ENCODE results near the gene METTL9.
"Not testable (repeated sequence)": the region's sequence is repeated elsewhere in the genome, so short reads cannot be mapped to it uniquely, and the experiment has no call there.

METTL9 gene

DNA sequence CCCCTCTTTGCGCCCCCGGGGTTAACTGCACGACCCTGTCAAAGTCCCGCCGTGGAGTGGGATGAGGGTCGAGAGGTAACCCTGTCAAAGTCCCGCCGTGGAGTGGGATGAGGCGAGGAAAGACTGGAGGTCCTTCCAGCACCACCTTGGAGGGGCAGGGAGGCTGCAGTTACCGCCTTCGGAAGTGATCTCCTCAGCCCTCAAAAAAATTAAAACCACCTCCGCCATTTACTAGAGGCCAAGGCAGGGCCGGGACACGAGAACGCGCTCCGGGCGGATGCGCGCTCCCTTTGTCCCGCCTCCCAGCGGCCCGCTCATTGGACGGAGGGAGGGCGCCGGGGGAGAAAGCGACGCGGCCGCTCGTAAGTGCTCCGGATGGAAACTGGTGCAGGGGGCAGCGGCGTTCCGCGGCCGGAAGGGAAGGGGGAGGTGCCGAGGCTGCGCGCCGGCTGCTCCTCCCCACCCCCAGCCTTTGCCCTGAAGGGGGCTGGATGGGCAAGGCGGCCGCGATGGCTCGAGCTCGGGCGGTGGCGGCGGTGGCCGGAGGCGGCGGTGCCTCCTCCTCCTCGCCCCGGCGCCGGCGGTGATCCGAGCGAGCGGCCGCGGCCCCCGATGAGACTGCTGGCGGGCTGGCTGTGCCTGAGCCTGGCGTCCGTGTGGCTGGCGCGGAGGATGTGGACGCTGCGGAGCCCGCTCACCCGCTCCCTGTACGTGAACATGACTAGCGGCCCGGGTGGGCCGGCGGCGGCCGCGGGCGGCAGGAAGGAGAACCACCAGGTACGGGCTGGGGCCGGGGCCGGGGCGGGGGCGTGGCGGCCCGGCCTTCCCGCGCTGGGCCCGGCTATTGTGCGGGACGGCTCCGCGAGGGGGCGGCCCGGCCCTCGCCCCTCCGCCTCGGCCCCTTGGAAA, at the start of gene METTL9:
Gene METTL9, plus strand, starts transcription at position 456 of the 909 bp plus-strand sequence. Its CDS starts 157 bp downstream, at position 613.
- TF ChIP-seq, protein P1, sequence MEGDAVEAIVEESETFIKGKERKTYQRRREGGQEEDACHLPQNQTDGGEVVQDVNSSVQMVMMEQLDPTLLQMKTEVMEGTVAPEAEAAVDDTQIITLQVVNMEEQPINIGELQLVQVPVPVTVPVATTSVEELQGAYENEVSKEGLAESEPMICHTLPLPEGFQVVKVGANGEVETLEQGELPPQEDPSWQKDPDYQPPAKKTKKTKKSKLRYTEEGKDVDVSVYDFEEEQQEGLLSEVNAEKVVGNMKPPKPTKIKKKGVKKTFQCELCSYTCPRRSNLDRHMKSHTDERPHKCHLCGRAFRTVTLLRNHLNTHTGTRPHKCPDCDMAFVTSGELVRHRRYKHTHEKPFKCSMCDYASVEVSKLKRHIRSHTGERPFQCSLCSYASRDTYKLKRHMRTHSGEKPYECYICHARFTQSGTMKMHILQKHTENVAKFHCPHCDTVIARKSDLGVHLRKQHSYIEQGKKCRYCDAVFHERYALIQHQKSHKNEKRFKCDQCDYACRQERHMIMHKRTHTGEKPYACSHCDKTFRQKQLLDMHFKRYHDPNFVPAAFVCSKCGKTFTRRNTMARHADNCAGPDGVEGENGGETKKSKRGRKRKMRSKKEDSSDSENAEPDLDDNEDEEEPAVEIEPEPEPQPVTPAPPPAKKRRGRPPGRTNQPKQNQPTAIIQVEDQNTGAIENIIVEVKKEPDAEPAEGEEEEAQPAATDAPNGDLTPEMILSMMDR (IDR thresholded peaks at IDR 0.05; ENCODE audit: insufficient read depth, low read length, poor library complexity, severe bottlenecking) = no peak
- DNase-seq (ENCODE audit: extremely low read depth, insufficient read length) = peak; percentile 98
- peak within 1 kb of the TSS; percentile 85 for H3K4me3 ChIP-seq (replicated peaks; ENCODE audit: low read depth, low read length)
- H3K27me3 ChIP-seq (replicated peaks; ENCODE audit: control insufficient read depth, insufficient read depth, low read length) = no peaks in the 10 kb centered on the region
- H3K36me3 ChIP-seq (ENCODE audit: control insufficient read depth, insufficient read depth, low read length) = no peaks in the 10 kb centered on the region

DNA sequence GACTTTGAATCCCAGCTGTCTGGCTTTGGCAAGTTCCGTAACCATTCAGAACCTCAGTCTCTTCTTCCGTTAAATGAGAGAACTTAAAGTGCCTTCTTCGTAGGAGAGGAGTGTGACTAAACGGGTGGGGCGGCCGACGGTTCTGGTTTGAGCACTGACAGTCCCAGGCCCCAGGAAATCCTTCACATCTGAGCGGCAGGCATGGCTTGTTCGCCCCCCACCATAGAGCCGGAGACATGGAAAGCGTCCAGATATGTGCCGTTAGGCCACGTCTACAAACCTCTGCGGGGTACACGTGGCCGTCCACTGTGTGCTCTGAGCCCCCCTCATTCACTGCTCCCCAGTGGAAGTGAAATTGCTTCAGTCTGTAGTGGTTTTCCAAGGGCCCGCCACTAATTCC, 49.4 kb upstream of the METTL9 start:
- not testable (repeated sequence) for H3K36me3 ChIP-seq (ENCODE audit: control insufficient read depth, insufficient read depth, low read length); H3K27me3 ChIP-seq (replicated peaks; ENCODE audit: control insufficient read depth, insufficient read depth, low read length); H3K4me3 ChIP-seq (replicated peaks; ENCODE audit: low read depth, low read length); DNase-seq (ENCODE audit: extremely low read depth, insufficient read length)

DNA sequence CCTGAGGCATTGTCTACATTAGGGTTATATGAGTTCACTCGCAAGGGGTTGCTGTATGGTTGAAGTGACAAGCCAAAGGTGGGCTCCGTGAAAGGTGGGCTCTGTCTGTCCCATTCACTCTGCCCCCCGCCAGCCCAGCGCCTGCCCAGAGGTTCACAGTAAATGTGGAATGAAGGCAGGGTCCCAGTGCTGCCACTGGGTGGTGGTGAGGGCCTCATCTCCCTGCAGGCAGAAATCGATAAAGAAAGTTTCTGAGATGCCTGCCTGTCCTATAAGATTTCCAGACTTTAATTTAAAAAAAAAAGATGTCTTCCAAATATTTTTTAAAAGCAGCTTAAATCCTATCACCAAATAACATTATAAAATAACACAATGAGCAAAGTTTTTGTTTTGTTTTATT, 48.9 kb upstream of the METTL9 start:
- H3K36me3 ChIP-seq (ENCODE audit: control insufficient read depth, insufficient read depth, low read length); DNase-seq (ENCODE audit: extremely low read depth, insufficient read length); H3K4me3 ChIP-seq (replicated peaks; ENCODE audit: low read depth, low read length); H3K27me3 ChIP-seq (replicated peaks; ENCODE audit: control insufficient read depth, insufficient read depth, low read length): not testable (repeated sequence)

DNA sequence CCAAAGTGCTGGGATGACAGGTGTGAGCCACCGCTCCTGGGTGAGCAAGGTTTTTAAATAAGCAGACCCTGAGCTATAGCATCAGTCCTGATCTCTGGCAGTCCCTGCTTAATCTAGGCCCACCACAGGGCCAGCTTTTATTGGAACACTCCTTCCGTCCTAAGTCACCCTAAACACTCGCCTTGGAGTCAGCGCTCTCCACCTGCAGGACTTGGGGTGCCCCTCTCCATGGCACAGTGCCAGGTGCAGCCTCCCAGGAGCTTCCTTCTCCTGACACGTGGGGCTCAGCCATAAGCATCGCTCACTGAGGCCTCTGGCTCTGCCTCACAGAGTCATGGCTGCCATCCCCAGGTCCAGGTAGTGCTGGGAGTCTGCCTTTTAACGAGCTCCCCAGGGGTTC, 48.3 kb upstream of the METTL9 start:
- not testable (repeated sequence) for DNase-seq (ENCODE audit: extremely low read depth, insufficient read length); H3K4me3 ChIP-seq (replicated peaks; ENCODE audit: low read depth, low read length)

DNA sequence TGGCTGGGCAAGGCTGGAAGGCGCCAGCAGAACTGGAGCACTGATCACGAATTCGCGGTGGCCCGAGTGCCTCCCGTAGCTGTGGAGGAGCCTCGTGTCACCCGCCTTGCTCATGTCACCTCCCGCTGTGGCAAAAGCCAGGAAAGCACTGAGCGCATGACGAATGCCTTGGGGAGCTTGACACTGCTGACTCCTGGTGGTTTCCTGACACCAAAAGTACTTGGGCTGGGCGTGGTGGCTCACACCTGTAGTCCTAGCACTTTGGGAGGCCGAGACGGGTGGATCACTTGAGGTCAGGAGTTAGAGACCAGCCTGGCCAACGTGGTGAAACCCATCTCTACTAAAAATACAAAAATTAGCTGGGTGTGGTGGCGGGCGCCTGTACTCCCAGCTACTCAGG, 47.8 kb upstream of the METTL9 start:
- not testable (repeated sequence) for DNase-seq (ENCODE audit: extremely low read depth, insufficient read length); H3K27me3 ChIP-seq (replicated peaks; ENCODE audit: control insufficient read depth, insufficient read depth, low read length); H3K4me3 ChIP-seq (replicated peaks; ENCODE audit: low read depth, low read length); H3K36me3 ChIP-seq (ENCODE audit: control insufficient read depth, insufficient read depth, low read length)

More for the DNA sequence above, 48.3 kb upstream of the METTL9 start:
- not testable (repeated sequence) for H3K36me3 ChIP-seq (ENCODE audit: control insufficient read depth, insufficient read depth, low read length); H3K27me3 ChIP-seq (replicated peaks; ENCODE audit: control insufficient read depth, insufficient read depth, low read length)

DNA sequence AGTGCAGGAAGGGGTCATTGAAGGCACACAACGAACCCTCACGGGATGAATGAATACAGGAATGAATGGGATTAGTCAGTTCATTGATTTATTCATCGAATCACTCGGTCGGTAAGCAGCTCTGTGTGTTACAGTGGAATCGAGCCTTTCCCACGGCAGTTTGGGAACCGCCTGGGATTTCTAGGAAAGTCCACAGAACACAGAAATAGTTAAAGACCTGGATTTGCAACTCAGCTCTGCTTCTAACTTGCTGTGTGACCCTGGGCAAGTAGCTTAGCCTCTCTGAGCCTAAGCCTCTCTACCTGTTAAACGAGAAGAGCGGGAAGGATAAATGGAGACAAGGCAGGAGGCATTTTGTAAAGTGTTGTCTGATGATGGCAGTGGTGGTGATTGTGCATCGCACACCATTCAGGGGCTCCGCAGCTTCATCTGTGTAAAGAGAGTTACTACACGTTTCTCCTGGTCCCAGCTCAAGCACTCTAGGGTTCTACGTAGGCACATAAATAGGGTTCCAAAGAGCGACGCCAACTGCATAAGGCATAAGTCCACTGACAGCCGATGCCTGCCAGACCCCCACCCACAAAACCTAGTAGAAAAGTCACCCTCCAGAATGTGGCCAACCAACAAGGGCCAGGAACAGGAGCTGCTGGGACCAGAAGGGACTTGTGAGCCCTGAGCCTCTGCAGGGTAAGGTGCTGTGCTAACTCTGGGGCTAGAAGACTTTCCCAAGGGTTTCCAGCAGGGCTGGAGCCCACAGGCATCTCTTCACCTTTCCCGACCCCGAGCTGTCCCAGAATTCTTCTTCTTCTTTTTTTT, 45.7 kb upstream of the METTL9 start:
- H3K4me3 ChIP-seq (replicated peaks; ENCODE audit: low read depth, low read length); H3K27me3 ChIP-seq (replicated peaks; ENCODE audit: control insufficient read depth, insufficient read depth, low read length); DNase-seq (ENCODE audit: extremely low read depth, insufficient read length); H3K36me3 ChIP-seq (ENCODE audit: control insufficient read depth, insufficient read depth, low read length): not testable (repeated sequence)

DNA sequence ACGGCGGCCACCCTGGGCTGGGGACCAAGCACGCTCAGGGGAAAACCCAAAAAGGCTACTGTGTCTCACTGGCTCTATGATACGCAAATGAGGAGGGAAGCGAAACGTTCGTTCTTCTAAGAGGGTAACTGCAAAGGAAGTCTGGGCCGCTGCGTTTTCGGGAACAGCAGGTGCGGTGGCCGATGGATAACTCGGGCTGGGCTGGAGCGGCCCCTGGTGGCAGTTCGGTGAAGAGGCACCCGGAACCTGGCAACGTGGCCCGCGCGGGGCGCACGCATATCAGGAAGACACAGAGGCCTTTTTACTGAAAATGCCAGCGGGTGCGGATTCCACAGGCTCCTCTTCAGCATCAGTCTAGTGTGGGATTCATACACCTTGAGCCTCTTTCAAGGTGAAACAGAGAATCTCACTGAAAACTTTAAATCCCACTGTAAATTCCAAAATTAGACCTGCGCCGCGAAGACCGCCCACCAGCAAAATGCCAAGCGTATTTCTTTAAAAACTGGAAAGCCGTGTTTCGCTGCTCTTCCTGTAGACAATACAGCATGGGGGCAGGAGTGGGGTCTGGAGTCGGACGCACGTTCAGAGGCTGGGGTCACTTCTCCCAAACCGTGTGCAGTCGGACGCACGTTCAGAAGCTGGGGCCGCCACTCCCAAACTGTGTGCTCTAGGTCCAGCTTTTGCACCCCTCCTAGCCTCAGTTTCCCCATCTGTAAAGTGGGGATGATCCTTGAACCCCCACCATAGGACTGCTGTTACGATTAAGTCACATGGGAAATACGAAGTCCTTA, 44.4 kb upstream of the METTL9 start:
- TF ChIP-seq, protein P1 (IDR thresholded peaks at IDR 0.05; ENCODE audit: insufficient read depth, low read length, poor library complexity, severe bottlenecking) = peak; percentile 100
- Histone ChIP-seq H3K4me3 (replicated peaks; ENCODE audit: low read depth, low read length) (peak overlapping the region; percentile 52), H3K36me3 (ENCODE audit: control insufficient read depth, insufficient read depth, low read length) (no peaks in the 10 kb centered on the region), H3K27me3 (replicated peaks; ENCODE audit: control insufficient read depth, insufficient read depth, low read length) (no peaks in the 10 kb centered on the region)
- DNase-seq (ENCODE audit: extremely low read depth, insufficient read length) = peak; percentile 94

DNA sequence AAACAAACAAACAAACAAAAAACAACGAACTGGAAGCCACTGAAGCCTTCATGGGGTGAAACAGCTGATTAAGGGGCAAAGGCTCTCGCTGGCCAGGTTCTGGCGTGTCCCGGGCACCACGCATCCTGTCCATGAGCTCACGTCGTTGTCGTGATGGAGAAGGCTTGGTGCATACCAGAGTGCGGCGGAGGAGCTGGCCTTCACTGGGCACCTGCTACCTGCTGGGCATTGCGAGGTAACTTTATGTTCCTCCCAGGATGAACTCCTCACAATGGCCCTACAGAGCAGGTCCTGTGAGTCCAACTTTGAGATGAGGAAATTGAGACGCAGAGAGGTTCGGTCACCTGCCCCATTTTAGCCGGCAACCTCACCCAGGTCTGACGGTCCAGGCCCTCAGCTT, 43.8 kb upstream of the METTL9 start:
- not testable (repeated sequence) for DNase-seq (ENCODE audit: extremely low read depth, insufficient read length); H3K4me3 ChIP-seq (replicated peaks; ENCODE audit: low read depth, low read length)

DNA sequence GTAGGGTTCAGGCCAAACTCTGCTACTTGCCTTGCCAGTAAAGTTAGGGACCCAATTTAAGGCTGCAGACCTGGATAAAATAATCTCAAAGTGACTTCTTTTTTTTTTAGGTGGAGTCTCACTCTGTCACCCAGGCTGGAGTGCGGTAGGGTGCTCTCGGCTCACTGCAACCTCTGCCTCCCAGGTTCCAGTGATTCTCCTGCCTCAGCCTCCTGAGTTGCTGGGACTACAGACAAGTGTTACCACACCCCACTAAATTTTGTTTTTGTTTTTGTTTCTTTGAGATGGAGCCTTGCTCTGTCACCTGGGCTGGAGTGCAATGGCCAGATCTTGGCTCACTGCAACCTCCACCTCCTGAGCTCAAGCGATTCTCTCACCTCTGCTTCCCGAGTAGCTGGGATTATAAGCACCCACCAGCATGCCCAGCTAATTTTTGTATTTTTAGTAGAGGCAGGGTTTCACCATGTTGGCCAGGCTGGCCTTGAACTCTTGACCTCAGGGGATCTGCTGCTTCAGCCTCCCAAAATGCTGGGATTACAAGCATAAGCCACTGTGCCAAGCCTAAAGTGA, 43.3 kb upstream of the METTL9 start:
- not testable (repeated sequence) for DNase-seq (ENCODE audit: extremely low read depth, insufficient read length); H3K27me3 ChIP-seq (replicated peaks; ENCODE audit: control insufficient read depth, insufficient read depth, low read length); H3K4me3 ChIP-seq (replicated peaks; ENCODE audit: low read depth, low read length); H3K36me3 ChIP-seq (ENCODE audit: control insufficient read depth, insufficient read depth, low read length)

More for the DNA sequence above, 43.8 kb upstream of the METTL9 start:
- not testable (repeated sequence) for H3K27me3 ChIP-seq (replicated peaks; ENCODE audit: control insufficient read depth, insufficient read depth, low read length); H3K36me3 ChIP-seq (ENCODE audit: control insufficient read depth, insufficient read depth, low read length)

DNA sequence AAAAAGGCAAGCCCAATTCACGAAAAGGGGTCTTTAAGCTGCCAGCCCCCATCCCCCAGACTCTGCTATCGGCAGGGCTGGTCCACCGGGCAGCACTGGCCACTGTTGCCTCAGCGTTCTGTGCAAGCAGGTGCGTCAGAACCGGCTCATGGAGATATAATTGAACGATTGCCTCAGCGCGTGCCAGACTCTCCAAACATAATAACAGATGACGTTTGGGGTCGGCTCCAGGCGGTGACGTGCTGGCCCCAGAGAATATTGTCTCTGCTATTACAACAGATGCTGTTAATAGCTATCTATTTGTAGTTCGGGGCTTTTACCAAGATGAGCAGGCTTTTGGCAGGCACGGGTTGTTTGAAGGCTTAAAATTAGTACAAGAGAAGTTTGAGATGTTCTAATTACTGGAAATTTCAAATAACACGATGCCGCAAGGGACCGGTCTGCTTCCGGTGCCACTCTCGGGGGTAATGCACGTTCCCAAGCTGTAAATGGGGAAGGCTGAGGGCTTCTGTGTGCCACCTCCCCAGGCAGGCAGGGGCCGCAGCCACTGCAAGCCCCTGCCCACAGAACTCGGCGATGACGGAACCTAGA, 42.6 kb upstream of the METTL9 start:
- H3K27me3 ChIP-seq (replicated peaks; ENCODE audit: control insufficient read depth, insufficient read depth, low read length); DNase-seq (ENCODE audit: extremely low read depth, insufficient read length); H3K4me3 ChIP-seq (replicated peaks; ENCODE audit: low read depth, low read length); H3K36me3 ChIP-seq (ENCODE audit: control insufficient read depth, insufficient read depth, low read length): not testable (repeated sequence)

All from GM06990 (cell line).